Hepatocyte (in vitro differentiated cells): ENCODE results near the gene ZNF804B. TPM values are rescaled to one million over a fixed set of nuclear protein-coding genes. Genes with fewer than 3 reads are reported as not detected.

Experiments used
- DNase-seq: peaks from one replicate; pipeline ENCODE4 v3.0.0-alpha.2; 2016; ENCODE audit warnings: low spot score
- H2AFZ ChIP-seq: fragments of 200-600 bp; sonication (generic); 2 replicates; pipeline ENCODE4 v1.6.0; 2016; ENCODE audit warnings: antibody characterized with exemption, mild to moderate bottlenecking
- H3K27ac ChIP-seq: fragments of 200-600 bp; sonication (generic); 2 replicates; pipeline ENCODE4 v1.5.1; 2016; ENCODE audit warnings: mild to moderate bottlenecking
- H3K27me3 ChIP-seq: fragments of 200-600 bp; sonication (generic); 2 replicates; pipeline ENCODE4 v1.6.1; 2016
- H3K36me3 ChIP-seq: fragments of 200-600 bp; sonication (generic); replicated peaks from 2 replicates; pipeline ENCODE4 v1.5.1; 2016; ENCODE audit warnings: low read depth; ENCODE audit not compliant: insufficient read depth
- H3K4me1 ChIP-seq: fragments of 200-600 bp; sonication (generic); 2 replicates; pipeline ENCODE4 v1.5.1; 2016; ENCODE audit warnings: mild to moderate bottlenecking, moderate library complexity; ENCODE audit not compliant: insufficient read depth
- H3K4me2 ChIP-seq: fragments of 200-600 bp; sonication (generic); 2 replicates; pipeline ENCODE4 v1.6.0; 2016
- H3K4me3 ChIP-seq: fragments of 200-600 bp; sonication (generic); 2 replicates; pipeline ENCODE4 v1.5.1; 2016; ENCODE audit warnings: mild to moderate bottlenecking
- H3K79me2 ChIP-seq: fragments of 200-600 bp; sonication (generic); 2 replicates; pipeline ENCODE4 v1.6.0; 2017; ENCODE audit warnings: mild to moderate bottlenecking
- H3K9me2 ChIP-seq: fragments of 200-600 bp; sonication (generic); replicated peaks from 2 replicates; pipeline ENCODE4 v1.6.0; 2017; ENCODE audit warnings: mild to moderate bottlenecking; ENCODE audit not compliant: insufficient read depth
- H3K9me3 ChIP-seq: fragments of 200-600 bp; sonication (generic); 2 replicates; pipeline ENCODE4 v1.5.1; 2016; ENCODE audit warnings: low read depth, mild to moderate bottlenecking
- H4K20me1 ChIP-seq: fragments of 200-600 bp; sonication (generic); 2 replicates; pipeline ENCODE4 v1.6.0; 2016; ENCODE audit warnings: mild to moderate bottlenecking; ENCODE audit not compliant: insufficient read depth, poor library complexity, severe bottlenecking
- EZH2 ChIP-seq: fragments of 200-600 bp; sonication (generic); IDR thresholded peaks from 2 replicates; pipeline ENCODE4 v1.6.1; 2016; ENCODE audit warnings: antibody characterized with exemption, mild to moderate bottlenecking, borderline replicate concordance
- EZH2phosphoT487 ChIP-seq: fragments of 200-600 bp; sonication (generic); IDR thresholded peaks from one replicate; pipeline ENCODE4 v1.6.1; 2018; ENCODE audit warnings: antibody characterized with exemption, mild to moderate bottlenecking, low read depth, moderate library complexity; ENCODE audit not compliant: unreplicated experiment, severe bottlenecking
- WGBS: methylation state at CpG from one replicate; pipeline ENCODE4 v1.1.6; 2016; ENCODE audit warnings: low lambda C conversion rate; ENCODE audit errors: missing lambda C conversion rate; 5-methylcytosine and 5-hydroxymethylcytosine counted together
- polyA plus RNA-seq: library from polyadenylated mRNA; unstranded; fragments of >200 nt; fragmentation: Nextera tagmentation; extraction: Ambion mirVana; gene quantifications from 2 replicates; pipeline ENCODE4 v1.2.1, GENCODE V29; 2016
- total RNA-seq: library from RNA; depleted of rRNA; stranded (reverse); fragments of >200 nt; gene quantifications from 2 replicates; pipeline ENCODE4 v1.2.3, GENCODE V29; 2014
- TF ChIP-seq, protein P1 (sequence below): fragments of 200-600 bp; sonication (generic); IDR thresholded peaks from 2 replicates; pipeline ENCODE4 v1.5.1; 2016; ENCODE audit warnings: antibody characterized with exemption, mild to moderate bottlenecking; ENCODE audit not compliant: poor library complexity

The ZNF804B gene
- total and polyA plus RNA-seq, 2 experiments from 2014 or later, result not detected

GRCh38 chr7:89029864-89030263 lies 270.4 kb downstream of the ZNF804B start:
- Histone ChIP-seq H3K36me3 (no peaks in the 10 kb centered on the region), H3K27ac (no peak overlapping the region), H3K4me1 (no peaks in the 10 kb centered on the region), H3K9me2 (no peaks in the 10 kb centered on the region), H3K27me3 (no peaks in the 10 kb centered on the region), H3K9me3 (no peaks in the 10 kb centered on the region), H3K4me2 (no peak overlapping the region), H2AFZ (no peak overlapping the region), H3K4me3 (no peak overlapping the region), H4K20me1 (no peaks in the 10 kb centered on the region), H3K79me2 (no peaks in the 10 kb centered on the region)
- WGBS, result 78% methylated on average over 2 of the region's 2 CpGs
- DNase-seq, result no peak
- no peak for TF ChIP-seq EZH2phosphoT487
- TF ChIP-seq, protein P1, sequence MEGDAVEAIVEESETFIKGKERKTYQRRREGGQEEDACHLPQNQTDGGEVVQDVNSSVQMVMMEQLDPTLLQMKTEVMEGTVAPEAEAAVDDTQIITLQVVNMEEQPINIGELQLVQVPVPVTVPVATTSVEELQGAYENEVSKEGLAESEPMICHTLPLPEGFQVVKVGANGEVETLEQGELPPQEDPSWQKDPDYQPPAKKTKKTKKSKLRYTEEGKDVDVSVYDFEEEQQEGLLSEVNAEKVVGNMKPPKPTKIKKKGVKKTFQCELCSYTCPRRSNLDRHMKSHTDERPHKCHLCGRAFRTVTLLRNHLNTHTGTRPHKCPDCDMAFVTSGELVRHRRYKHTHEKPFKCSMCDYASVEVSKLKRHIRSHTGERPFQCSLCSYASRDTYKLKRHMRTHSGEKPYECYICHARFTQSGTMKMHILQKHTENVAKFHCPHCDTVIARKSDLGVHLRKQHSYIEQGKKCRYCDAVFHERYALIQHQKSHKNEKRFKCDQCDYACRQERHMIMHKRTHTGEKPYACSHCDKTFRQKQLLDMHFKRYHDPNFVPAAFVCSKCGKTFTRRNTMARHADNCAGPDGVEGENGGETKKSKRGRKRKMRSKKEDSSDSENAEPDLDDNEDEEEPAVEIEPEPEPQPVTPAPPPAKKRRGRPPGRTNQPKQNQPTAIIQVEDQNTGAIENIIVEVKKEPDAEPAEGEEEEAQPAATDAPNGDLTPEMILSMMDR, result no peak
- TF ChIP-seq EZH2, result no peak

GRCh38 chr7:89041240-89041639 lies 281.7 kb downstream of the ZNF804B start:
- 73% methylated on average over 1 of the region's 1 CpG for WGBS

DNA sequence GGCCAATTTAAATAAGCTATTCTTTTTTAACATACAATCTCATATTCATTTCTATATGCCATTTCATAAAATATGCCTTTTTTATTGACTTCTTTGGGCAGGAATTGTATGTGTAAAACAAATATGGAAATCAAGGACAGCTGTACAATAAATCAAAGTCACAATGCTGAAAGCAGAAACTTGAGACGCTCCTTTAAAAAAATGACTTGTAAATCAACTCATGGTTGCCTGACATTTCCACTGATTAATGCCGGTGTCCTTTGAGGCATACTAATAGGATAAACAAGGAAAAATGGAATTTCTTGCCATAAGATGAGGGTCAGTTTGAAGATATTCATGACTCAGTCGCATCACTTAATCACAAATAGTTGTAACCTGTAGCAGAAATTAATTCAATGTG lies 283.4 kb downstream of the ZNF804B start:
- TF ChIP-seq EZH2phosphoT487, result no peak
- TF ChIP-seq, protein P1, result no peak
- TF ChIP-seq EZH2, result no peak
- H3K4me1 ChIP-seq, result no peaks in the 10 kb centered on the region
- no peaks in the 10 kb centered on the region for H3K27me3 ChIP-seq
- H3K4me3 ChIP-seq, result no peak overlapping the region
- no peaks in the 10 kb centered on the region for H3K9me3 ChIP-seq
- H3K9me2 ChIP-seq, result no peaks in the 10 kb centered on the region
- 77% methylated on average over 3 of the region's 3 CpGs for WGBS
- H3K27ac ChIP-seq, result no peak overlapping the region
- H3K79me2 ChIP-seq, result no peaks in the 10 kb centered on the region
- H3K36me3 ChIP-seq, result no peaks in the 10 kb centered on the region
- H4K20me1 ChIP-seq, result no peaks in the 10 kb centered on the region
- no peak for DNase-seq
- H3K4me2 ChIP-seq, result no peak overlapping the region
- no peak overlapping the region for H2AFZ ChIP-seq

More at GRCh38 chr7:89041240-89041639, 281.7 kb downstream of the ZNF804B start:
- TF ChIP-seq EZH2phosphoT487 (no peak), EZH2 (no peak)
- TF ChIP-seq, protein P1, result no peak
- no peak overlapping the region for H2AFZ ChIP-seq
- H3K27ac ChIP-seq, result no peak overlapping the region
- no peaks in the 10 kb centered on the region for H3K9me3 ChIP-seq
- H3K4me3 ChIP-seq, result no peak overlapping the region
- no peaks in the 10 kb centered on the region for H4K20me1 ChIP-seq
- H3K36me3 ChIP-seq, result no peaks in the 10 kb centered on the region
- H3K4me2 ChIP-seq, result no peak overlapping the region
- H3K4me1 ChIP-seq, result no peaks in the 10 kb centered on the region
- no peaks in the 10 kb centered on the region for H3K27me3 ChIP-seq
- no peak for DNase-seq
- H3K9me2 ChIP-seq, result no peaks in the 10 kb centered on the region
- no peaks in the 10 kb centered on the region for H3K79me2 ChIP-seq

GRCh38 chr7:89049043-89049442 lies 289.5 kb downstream of the ZNF804B start:
- H3K27ac ChIP-seq, result no peak overlapping the region
- H3K4me1 ChIP-seq, result no peaks in the 10 kb centered on the region
- 90% methylated on average over 3 of the region's 3 CpGs for WGBS
- TF ChIP-seq EZH2 (no peak), EZH2phosphoT487 (no peak)
- TF ChIP-seq, protein P1, result no peak
- no peaks in the 10 kb centered on the region for H3K79me2 ChIP-seq
- no peak overlapping the region for H2AFZ ChIP-seq
- no peaks in the 10 kb centered on the region for H3K9me2 ChIP-seq
- H3K4me3 ChIP-seq, result no peak overlapping the region
- H4K20me1 ChIP-seq, result no peaks in the 10 kb centered on the region
- H3K27me3 ChIP-seq, result no peaks in the 10 kb centered on the region
- no peak for DNase-seq
- H3K9me3 ChIP-seq, result no peaks in the 10 kb centered on the region
- H3K4me2 ChIP-seq, result no peak overlapping the region
- no peaks in the 10 kb centered on the region for H3K36me3 ChIP-seq
